GM12878 (cell line): Measurements from ENCODE around the gene COL26A1. TPM values are rescaled to one million over a fixed set of nuclear protein-coding genes. Genes with fewer than 3 reads are reported as not detected.

Experiments
- ATAC-seq: fragments of 200-7000 bp; cut with Tn5 transposase; 3 replicates; pipeline ENCODE4 v1.9.1; 2020; ENCODE audit warnings: mild to moderate bottlenecking, moderate library complexity
- BruUV-seq: library from RNA; stranded (reverse); fragments of 400-500 nt; replicated peaks from 2 replicates; lab custom pipeline; 2021; lab: Mats Ljungman, UMichigan
- CTCF ChIA-PET: fragments of 300-600 bp; sonication (Branson Sonifier 250); formaldehyde crosslinking; extraction: SDS; loops from one replicate; lab custom pipeline; 2021; ENCODE audit warnings: inconsistent platforms; lab: Yijun Ruan, JAX
- POLR2A ChIA-PET: fragments of 350-600 bp; formaldehyde crosslinking; extraction: SDS; loops from one replicate; lab custom pipeline; 2021; ENCODE audit warnings: inconsistent platforms; lab: Charles Lee
- RAD21 ChIA-PET: fragments of 300-600 bp; sonication (Branson Sonifier 250); formaldehyde crosslinking; loops from one replicate; lab custom pipeline; 2023; ENCODE audit warnings: antibody characterized with exemption; ENCODE audit not compliant: unreplicated experiment; lab: Charles Lee
- SMC1A ChIA-PET: fragments of 300-600 bp; sonication (Branson Sonifier 250); formaldehyde crosslinking; loops from one replicate; lab custom pipeline; 2023; ENCODE audit not compliant: unreplicated experiment, uncharacterized antibody; lab: Charles Lee
- DNase-seq: peaks from one replicate; pipeline ENCODE4 v3.0.0-alpha.2; 2011; ENCODE audit warnings: low read depth, low spot score
- FAIRE-seq: peaks from 3 replicates; lab custom pipeline; 2011; peaks lifted over from hg19 to GRCh38; lab: Jason Lieb, UNC
- H2AFZ ChIP-seq: 2 replicates; pipeline ENCODE4 v1.6.0; 2011; ENCODE audit warnings: low read depth, low read length, control low read depth; ENCODE audit not compliant: control insufficient read depth
- H3K27ac ChIP-seq: 2 replicates; pipeline ENCODE4 v1.5.1; 2011; ENCODE audit warnings: control low read depth; ENCODE audit not compliant: control insufficient read depth, insufficient read depth
- H3K27me3 ChIP-seq, 2 experiments: replicated peaks in 1 of 2; 2 replicates each; pipeline versions ENCODE4 v1.6.0 to v1.6.1; 2011; ENCODE audit warnings: low read length in 1 of 2; ENCODE audit not compliant: control insufficient read depth in 2 of 2, insufficient read depth in 2 of 2
- H3K36me3 ChIP-seq, 2 experiments: 2 replicates each; pipeline ENCODE4 v1.5.1; 2011; ENCODE audit warnings: low read length in 1 of 2; ENCODE audit not compliant: control insufficient read depth in 2 of 2, insufficient read depth in 2 of 2
- H3K4me1 ChIP-seq: 2 replicates; pipeline ENCODE4 v1.6.1; 2011; ENCODE audit warnings: mild to moderate bottlenecking, low read length, moderate library complexity, mixed read lengths; ENCODE audit not compliant: control insufficient read depth, insufficient read depth
- H3K4me2 ChIP-seq: 2 replicates; pipeline ENCODE4 v1.6.0; 2011; ENCODE audit warnings: control low read depth; ENCODE audit not compliant: control insufficient read depth, insufficient read depth
- H3K4me3 ChIP-seq: fragments of 200-600 bp; sonication (generic); 2 replicates; pipeline ENCODE4 v1.5.1; 2016
- H3K79me2 ChIP-seq: 2 replicates; pipeline ENCODE4 v1.6.0; 2011; ENCODE audit warnings: low read length; ENCODE audit not compliant: control insufficient read depth, insufficient read depth
- H3K9ac ChIP-seq: 2 replicates; pipeline ENCODE4 v1.8.0; 2011; ENCODE audit warnings: low read length, control low read depth, mixed read lengths; ENCODE audit not compliant: control insufficient read depth, insufficient read depth
- H3K9me3 ChIP-seq: replicated peaks from 3 replicates; pipeline ENCODE4 v1.5.1; 2011; ENCODE audit warnings: mild to moderate bottlenecking, low read length; ENCODE audit not compliant: control insufficient read depth, insufficient read depth
- H4K20me1 ChIP-seq: 2 replicates; pipeline ENCODE4 v1.6.0; 2011; ENCODE audit not compliant: control insufficient read depth, insufficient read depth
- CREB1 ChIP-seq: IDR thresholded peaks from 2 replicates; pipeline ENCODE4 v1.6.1; 2012; ENCODE audit warnings: low read depth, mild to moderate bottlenecking, inconsistent platforms
- E4F1 ChIP-seq: fragments of 450-650 bp; IDR thresholded peaks from 2 replicates; pipeline ENCODE4 v1.6.1; 2018; ENCODE audit warnings: borderline replicate concordance, mild to moderate bottlenecking; ENCODE audit not compliant: partially characterized antibody
- KAT2A ChIP-seq: conservative IDR thresholded peaks from 2 replicates; pipeline ENCODE4 v1.6.1; 2011; ENCODE audit warnings: low read depth, low read length; ENCODE audit not compliant: control insufficient read depth
- PAX5 ChIP-seq: IDR thresholded peaks from 2 replicates; pipeline ENCODE4 v1.6.1; 2011; ENCODE audit warnings: low read depth, low read length, borderline replicate concordance
- ZBTB33 ChIP-seq: fragments of 450-650 bp; IDR thresholded peaks from 2 replicates; pipeline ENCODE4 v1.6.1; 2017; ENCODE audit warnings: mild to moderate bottlenecking
- WGBS: methylation state at CpG from one replicate; pipeline ENCODE4 v1.1.6; 2016; ENCODE audit warnings: low lambda C conversion rate; ENCODE audit not compliant: insufficient replicate concordance, insufficient coverage; ENCODE audit errors: missing lambda C conversion rate; 5-methylcytosine and 5-hydroxymethylcytosine counted together
- in situ Hi-C: fragments of 300-500 bp; cut with MboI; formaldehyde crosslinking; loops from 9 replicates; pipeline ENCODE4 v1.14.3; 2018; ENCODE audit warnings: mixed read lengths
- intact Hi-C: fragments of 100-400 bp; cut with micrococcal nuclease; formaldehyde crosslinking; loops from one replicate; pipeline ENCODE4 v1.14.2; 2022; ENCODE audit not compliant: unreplicated experiment
- polyA plus RNA-seq, 11 experiments: library from polyadenylated mRNA; depleted of rRNA in 4 of 11; unstranded in 6 of 11; stranded (reverse) in 5 of 11; fragments of >200 nt; fragmentation: Nextera tagmentation in 4 of 11; fragmentation: Illumina TruSeq in 1 of 11; extraction: Ambion mirVana in 4 of 11; extraction: Trizol in 1 of 11; gene quantifications; 1 replicate in 1 of 11; 2 replicates in 10 of 11; pipeline versions ENCODE4 v1.2.1 to v1.2.3, GENCODE V29; 2011 to 2016; ENCODE audit warnings: inconsistent platforms in 2 of 11, missing spikeins in 2 of 11, low read depth in 1 of 11
- total RNA-seq, 4 experiments: library from RNA; depleted of rRNA in 3 of 4; stranded (reverse); fragments of >200 nt in 3 of 4; fragmentation: Illumina TruSeq in 1 of 4; extraction: Trizol in 1 of 4; gene quantifications; 2 replicates each; pipeline versions ENCODE4 v1.2.1 to v1.2.3, GENCODE V29; 2013 to 2021

COL26A1 gene
- total and polyA plus RNA-seq, 10 of the 15 experiments (the other 5 are each of a cell fraction or from before 2014, with no cell fraction given) = 0.08 TPM; not detected in 9

DNA sequence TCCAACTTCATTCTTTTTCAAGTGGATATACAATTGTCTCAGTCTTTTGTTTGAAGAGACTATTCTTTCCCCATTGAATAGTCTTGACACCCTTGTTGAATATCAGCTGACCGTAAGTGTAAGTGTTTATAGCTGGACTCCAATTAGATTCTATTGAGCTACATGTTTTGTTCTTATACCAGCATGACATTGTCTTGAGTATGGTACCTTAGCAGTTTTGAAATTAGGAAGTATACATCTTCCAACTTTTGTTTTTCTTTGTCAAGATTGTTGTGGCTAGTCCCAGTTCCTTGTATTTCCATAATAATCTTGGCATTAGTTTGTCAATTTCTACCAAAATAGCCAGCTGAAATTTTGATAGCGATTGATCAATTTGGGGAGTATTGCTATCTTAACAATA lies 209.5 kb downstream of the COL26A1 start (continued):
- TF ChIP-seq PAX5 = no peak
- TF ChIP-seq, all 136 proteins: peak for 0

- no peak for FAIRE-seq
- ChIA-PET SMC1A (no interaction called here), RAD21 (no interaction called here), POLR2A (interaction anchor here (0.6 kb wide), 1 partner anchor 572 kb away, joined by 3 read pairs; no protein-coding TSS in a partner anchor), CTCF (interaction anchor here (0.7 kb wide), 1 partner anchor 30 kb away, joined by 3 read pairs; no protein-coding TSS in a partner anchor)
- Histone ChIP-seq H3K27me3 (no peaks in the 10 kb centered on the region; a peak in 1 of 4 replicates), H3K9me3 (no peaks in the 10 kb centered on the region; the same call in 1 of the 3 replicates), H3K4me2 (no peak overlapping the region), H3K4me1 (no peaks in the 10 kb centered on the region), H3K9ac (no peak overlapping the region), H3K79me2 (no peaks in the 10 kb centered on the region), H3K4me3 (no peak overlapping the region), H2AFZ (no peak overlapping the region), H3K36me3 (no peaks in the 10 kb centered on the region), H3K27ac (no peak overlapping the region), H4K20me1 (no peaks in the 10 kb centered on the region)
- intact Hi-C loops (no loop called here), in situ Hi-C loops (no loop called here)
- no peak for DNase-seq
- BruUV-seq = no TSS peak
- TF ChIP-seq E4F1 (no peak), ZBTB33 (no peak), KAT2A (no peak), CREB1 (no peak)
- WGBS = 0% methylated on average over 2 of the region's 2 CpGs
- ATAC-seq = no peak
Measured at GRCh38 chr7:101575168-101575567, 212.5 kb downstream of the COL26A1 start.
